GM12873 (cell line): Measurements from ENCODE around the gene ACSL1.

ENCODE experiments used
- CTCF ChIP-seq: IDR thresholded peaks from 2 replicates; pipeline ENCODE4 v1.5.1; 2012; ENCODE audit warnings: low read depth, mild to moderate bottlenecking, moderate library complexity, low read length, control low read depth; ENCODE audit not compliant: insufficient read depth; ENCODE audit errors: missing control alignments

The ACSL1 gene, protein sequence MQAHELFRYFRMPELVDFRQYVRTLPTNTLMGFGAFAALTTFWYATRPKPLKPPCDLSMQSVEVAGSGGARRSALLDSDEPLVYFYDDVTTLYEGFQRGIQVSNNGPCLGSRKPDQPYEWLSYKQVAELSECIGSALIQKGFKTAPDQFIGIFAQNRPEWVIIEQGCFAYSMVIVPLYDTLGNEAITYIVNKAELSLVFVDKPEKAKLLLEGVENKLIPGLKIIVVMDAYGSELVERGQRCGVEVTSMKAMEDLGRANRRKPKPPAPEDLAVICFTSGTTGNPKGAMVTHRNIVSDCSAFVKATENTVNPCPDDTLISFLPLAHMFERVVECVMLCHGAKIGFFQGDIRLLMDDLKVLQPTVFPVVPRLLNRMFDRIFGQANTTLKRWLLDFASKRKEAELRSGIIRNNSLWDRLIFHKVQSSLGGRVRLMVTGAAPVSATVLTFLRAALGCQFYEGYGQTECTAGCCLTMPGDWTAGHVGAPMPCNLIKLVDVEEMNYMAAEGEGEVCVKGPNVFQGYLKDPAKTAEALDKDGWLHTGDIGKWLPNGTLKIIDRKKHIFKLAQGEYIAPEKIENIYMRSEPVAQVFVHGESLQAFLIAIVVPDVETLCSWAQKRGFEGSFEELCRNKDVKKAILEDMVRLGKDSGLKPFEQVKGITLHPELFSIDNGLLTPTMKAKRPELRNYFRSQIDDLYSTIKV

DNA sequence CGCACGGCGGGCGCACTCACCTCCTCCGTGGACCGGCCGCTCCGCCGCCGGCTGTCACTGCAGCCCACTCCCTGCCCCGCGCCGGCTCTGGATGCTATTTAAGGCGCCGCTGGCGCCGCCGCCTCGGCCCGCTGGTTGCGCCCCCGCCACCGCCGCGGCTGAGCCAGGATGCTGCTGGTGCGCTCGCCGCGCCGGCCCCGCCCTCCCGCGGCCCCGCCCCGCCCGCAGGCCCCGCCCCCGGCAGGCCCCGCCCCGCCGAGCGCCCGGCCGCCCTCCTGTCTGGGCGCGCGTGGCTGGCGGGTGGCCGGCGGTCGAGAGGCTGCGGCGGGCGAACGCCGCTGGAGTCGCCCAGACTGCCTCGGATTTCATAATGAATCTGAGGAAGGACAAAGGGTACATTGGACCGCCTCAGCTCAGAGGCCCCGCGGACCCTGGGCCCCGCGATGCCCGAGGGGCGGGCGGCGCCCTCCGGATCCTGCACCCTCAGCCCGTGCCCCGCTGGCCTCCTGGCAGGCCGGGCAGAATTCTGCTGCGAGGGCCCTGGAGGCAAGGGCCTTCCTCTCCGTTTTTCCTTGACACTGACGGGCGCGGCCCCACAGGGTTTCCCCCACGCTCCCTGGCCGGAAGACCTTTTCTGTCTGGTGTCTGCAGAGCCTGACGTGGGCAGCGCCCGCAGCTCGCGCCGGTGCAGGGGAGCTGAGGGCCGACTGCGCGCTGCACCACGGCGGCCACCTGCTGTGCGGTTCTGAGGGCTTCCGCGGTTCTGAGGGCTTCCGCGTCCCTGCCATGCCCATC, at the start of gene ACSL1:
TSS of gene ACSL1 (minus strand) at position 73 of the 795 bp plus-strand sequence. CDS start 22,454 bp downstream, outside the sequence.
- TF ChIP-seq CTCF: no peak

DNA sequence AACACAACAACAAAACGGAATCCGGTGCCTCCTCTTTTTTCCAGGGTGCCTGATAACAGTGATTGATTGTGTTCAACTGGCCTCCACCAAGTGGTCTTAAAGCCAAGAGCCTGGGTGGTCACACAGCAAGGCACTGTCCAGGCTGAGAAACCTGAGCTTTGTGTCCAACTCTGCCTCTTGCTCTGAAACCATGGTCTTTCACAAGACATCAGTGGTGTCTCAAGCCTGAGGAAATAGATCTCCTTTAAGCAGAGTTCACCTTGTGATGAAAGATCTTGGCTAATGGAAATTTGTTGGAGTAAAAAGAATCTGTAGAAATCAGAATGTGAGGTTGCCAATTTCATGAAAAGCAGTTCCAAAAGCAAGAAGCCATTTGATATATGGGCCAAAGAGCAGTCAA, 47.3 kb upstream of the ACSL1 start:
- TF ChIP-seq CTCF: no peak

DNA sequence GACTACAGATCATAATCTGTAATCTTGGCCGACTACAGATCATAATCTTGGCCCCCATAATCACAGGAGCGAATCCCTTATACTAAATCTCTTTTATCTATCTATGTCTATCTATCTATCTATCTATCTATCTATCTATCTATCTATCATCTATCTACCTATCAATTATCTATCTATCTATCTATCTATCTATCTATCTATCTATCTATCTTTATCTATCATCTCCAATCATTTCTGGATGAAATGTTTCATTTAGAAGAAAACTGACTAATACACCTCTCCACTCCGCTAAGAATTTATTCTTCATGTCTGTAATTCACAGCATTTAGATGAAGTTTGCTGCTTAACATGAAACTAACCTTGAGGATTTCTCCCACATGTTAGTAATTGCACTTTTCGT, 45.0 kb upstream of the ACSL1 start:
- TF ChIP-seq CTCF: no peak

- TF ChIP-seq CTCF: no peak
These were observed 42.9 kb upstream of the ACSL1 start for GRCh38 chr4:184868623-184869022.

DNA sequence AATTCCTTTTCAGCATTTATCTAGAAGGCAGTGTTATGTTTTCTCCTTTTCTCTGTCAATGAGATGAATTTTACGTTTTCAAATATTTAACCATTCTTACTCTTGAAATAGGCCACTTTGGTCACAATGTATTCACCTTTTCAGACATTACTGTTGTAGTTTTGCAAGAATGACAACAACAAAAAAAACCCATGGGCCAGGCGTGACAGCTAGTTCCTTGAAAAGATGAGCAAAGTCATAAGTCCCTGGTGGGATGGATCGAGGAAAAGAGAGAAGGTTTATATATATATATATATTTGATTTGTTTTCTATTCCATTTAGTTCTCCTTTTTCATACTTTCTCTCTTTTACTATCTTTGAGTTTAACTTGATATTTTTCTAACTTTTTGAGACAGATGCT, 38.1 kb upstream of the ACSL1 start:
- TF ChIP-seq CTCF: no peak

DNA sequence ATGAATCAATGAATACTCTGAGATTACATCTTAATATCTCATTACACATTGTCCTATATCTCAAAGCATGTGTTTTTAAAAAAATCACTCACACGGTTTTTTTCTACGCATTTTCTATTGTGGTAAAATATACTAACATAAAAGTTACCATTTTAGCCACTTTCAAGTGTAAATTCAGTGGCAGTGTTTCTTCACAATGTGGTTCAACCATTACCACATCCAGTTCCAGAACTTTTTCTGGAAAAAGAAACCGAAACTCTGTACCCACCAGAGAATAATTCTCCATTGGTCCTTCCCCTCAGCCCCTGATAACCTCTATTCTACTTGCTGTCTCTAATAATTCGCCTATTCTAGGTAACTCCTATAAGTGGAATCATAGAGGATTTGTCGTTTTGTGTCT, 35.3 kb upstream of the ACSL1 start:
- no peak for TF ChIP-seq CTCF
